HEK293T (cell line): ENCODE measurements around the gene VASH1.

Source experiments
- ARNT ChIP-seq: fragments of 450-650 bp; IDR thresholded peaks from 2 replicates; pipeline ENCODE4 v1.6.1; 2017; ENCODE audit warnings: mild to moderate bottlenecking
- BHLHE40 ChIP-seq: fragments of 450-650 bp; IDR thresholded peaks from 2 replicates; pipeline ENCODE4 v1.6.1; 2016; ENCODE audit warnings: mild to moderate bottlenecking, moderate library complexity, borderline replicate concordance
- ELF4 ChIP-seq: fragments of 450-650 bp; IDR thresholded peaks from 2 replicates; pipeline ENCODE4 v1.6.1; 2017; ENCODE audit warnings: antibody characterized with exemption
- SP1 ChIP-seq: fragments of 450-650 bp; IDR thresholded peaks from 2 replicates; pipeline ENCODE4 v1.6.1; 2017
- SUZ12 ChIP-seq: fragments of 450-650 bp; IDR thresholded peaks from 2 replicates; pipeline ENCODE4 v1.6.1; 2016; ENCODE audit warnings: mild to moderate bottlenecking

- TF ChIP-seq SP1 (no peak), ARNT (no peak), BHLHE40 (no peak), ELF4 (no peak), SUZ12 (no peak)
These were observed 31.2 kb downstream of the VASH1 start for GRCh38 chr14:76792422-76792821.
